SU-DHL-6 (cell line): ENCODE measurements around the gene BOC.

Source experiments
- H2AFZ ChIP-seq: fragments of 200-600 bp; sonication (generic); 2 replicates; pipeline ENCODE4 v1.6.1; 2014; ENCODE audit warnings: low read depth, mild to moderate bottlenecking, moderate library complexity, mixed read lengths, antibody characterized with exemption, low read length; ENCODE audit not compliant: severe bottlenecking
- H3F3A ChIP-seq: fragments of 200-600 bp; shearing (Covaris generic); 2 replicates; pipeline ENCODE4 v1.6.0; 2016; ENCODE audit warnings: antibody characterized with exemption, mild to moderate bottlenecking; ENCODE audit not compliant: insufficient read depth
- H3K27ac ChIP-seq: fragments of 200-600 bp; sonication (generic); 2 replicates; pipeline ENCODE4 v1.5.1; 2016; ENCODE audit warnings: low read depth, mild to moderate bottlenecking, low read length, moderate library complexity, mixed read lengths
- H3K27me3 ChIP-seq: fragments of 200-600 bp; sonication (generic), shearing (Covaris generic); 2 replicates; pipeline ENCODE4 v1.6.0; 2014; ENCODE audit warnings: mild to moderate bottlenecking, low read length
- H3K36me3 ChIP-seq: fragments of 200-600 bp; sonication (generic); 2 replicates; pipeline ENCODE4 v1.6.1; 2014; ENCODE audit warnings: mild to moderate bottlenecking, low read length, mixed read lengths
- H3K4me2 ChIP-seq: fragments of 300-600, 200-600 bp; shearing (Covaris generic), sonication (generic); 2 replicates; pipeline ENCODE4 v1.6.0; 2014; ENCODE audit warnings: low read length, low read depth, mild to moderate bottlenecking; ENCODE audit not compliant: poor library complexity, severe bottlenecking
- H3K4me3 ChIP-seq: fragments of 200-600 bp; sonication (generic); 2 replicates; pipeline ENCODE4 v1.5.1; 2014; ENCODE audit warnings: antibody characterized with exemption, low read length, mild to moderate bottlenecking, mixed read lengths; ENCODE audit not compliant: insufficient read depth, poor library complexity, severe bottlenecking
- H3K79me2 ChIP-seq: fragments of 200-600 bp; sonication (generic); 2 replicates; pipeline ENCODE4 v1.6.1; 2014; ENCODE audit warnings: mild to moderate bottlenecking, low read length, moderate library complexity; ENCODE audit not compliant: insufficient read depth
- H3K9ac ChIP-seq: fragments of 200-600 bp; sonication (generic); 2 replicates; pipeline ENCODE4 v1.7.0; 2014; ENCODE audit warnings: mild to moderate bottlenecking, low read length
- H3K9me2 ChIP-seq: fragments of 200-600 bp; sonication (generic); replicated peaks from 2 replicates; pipeline ENCODE4 v1.6.1; 2014; ENCODE audit warnings: low read length; ENCODE audit not compliant: insufficient read depth
- H3K9me3 ChIP-seq: fragments of 200-600 bp; sonication (generic); 2 replicates; pipeline ENCODE4 v1.6.1; 2014; ENCODE audit warnings: low read length, mixed read lengths; ENCODE audit not compliant: insufficient read depth
- H4K20me1 ChIP-seq: fragments of 200-600 bp; sonication (generic); 2 replicates; pipeline ENCODE4 v1.6.1; 2014; ENCODE audit warnings: low read depth, mild to moderate bottlenecking, antibody characterized with exemption, low read length, moderate library complexity, mixed read lengths
- EZH2phosphoT487 ChIP-seq: fragments of 200-600 bp; sonication (generic), shearing (Covaris generic); conservative IDR thresholded peaks from 2 replicates; pipeline ENCODE4 v1.6.1; 2018; ENCODE audit warnings: mild to moderate bottlenecking, antibody characterized with exemption, low read length, moderate library complexity, mixed read lengths
- TF ChIP-seq, protein P1 (sequence below): fragments of 200-600 bp; sonication (generic); IDR thresholded peaks from one replicate; pipeline ENCODE4 v1.5.1; 2017; ENCODE audit warnings: antibody characterized with exemption, mild to moderate bottlenecking, low read length, moderate library complexity; ENCODE audit not compliant: insufficient read depth, poor library complexity, severe bottlenecking

The BOC gene

DNA sequence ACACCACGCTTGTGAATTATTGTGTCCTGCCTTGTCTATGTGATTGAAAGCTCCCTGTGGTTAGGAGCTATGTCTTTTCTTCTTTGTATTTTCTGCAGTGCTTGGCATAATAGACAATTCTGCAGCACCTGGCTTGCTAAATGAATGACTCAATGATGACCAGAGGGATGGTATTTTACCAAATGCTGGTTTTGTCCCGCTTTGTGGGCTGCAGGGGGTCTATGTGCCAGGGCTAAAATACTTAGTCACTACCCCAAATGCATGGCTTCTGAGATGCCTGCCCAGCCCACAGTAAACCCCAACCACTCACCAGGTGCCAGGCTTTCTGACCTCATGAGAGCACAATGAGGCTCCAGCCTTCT lies 50.9 kb downstream of the BOC start:
- TF ChIP-seq, protein P1, sequence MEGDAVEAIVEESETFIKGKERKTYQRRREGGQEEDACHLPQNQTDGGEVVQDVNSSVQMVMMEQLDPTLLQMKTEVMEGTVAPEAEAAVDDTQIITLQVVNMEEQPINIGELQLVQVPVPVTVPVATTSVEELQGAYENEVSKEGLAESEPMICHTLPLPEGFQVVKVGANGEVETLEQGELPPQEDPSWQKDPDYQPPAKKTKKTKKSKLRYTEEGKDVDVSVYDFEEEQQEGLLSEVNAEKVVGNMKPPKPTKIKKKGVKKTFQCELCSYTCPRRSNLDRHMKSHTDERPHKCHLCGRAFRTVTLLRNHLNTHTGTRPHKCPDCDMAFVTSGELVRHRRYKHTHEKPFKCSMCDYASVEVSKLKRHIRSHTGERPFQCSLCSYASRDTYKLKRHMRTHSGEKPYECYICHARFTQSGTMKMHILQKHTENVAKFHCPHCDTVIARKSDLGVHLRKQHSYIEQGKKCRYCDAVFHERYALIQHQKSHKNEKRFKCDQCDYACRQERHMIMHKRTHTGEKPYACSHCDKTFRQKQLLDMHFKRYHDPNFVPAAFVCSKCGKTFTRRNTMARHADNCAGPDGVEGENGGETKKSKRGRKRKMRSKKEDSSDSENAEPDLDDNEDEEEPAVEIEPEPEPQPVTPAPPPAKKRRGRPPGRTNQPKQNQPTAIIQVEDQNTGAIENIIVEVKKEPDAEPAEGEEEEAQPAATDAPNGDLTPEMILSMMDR: no peak
- no peak for TF ChIP-seq EZH2phosphoT487
- H3K79me2 ChIP-seq: no peaks in the 10 kb centered on the region

DNA sequence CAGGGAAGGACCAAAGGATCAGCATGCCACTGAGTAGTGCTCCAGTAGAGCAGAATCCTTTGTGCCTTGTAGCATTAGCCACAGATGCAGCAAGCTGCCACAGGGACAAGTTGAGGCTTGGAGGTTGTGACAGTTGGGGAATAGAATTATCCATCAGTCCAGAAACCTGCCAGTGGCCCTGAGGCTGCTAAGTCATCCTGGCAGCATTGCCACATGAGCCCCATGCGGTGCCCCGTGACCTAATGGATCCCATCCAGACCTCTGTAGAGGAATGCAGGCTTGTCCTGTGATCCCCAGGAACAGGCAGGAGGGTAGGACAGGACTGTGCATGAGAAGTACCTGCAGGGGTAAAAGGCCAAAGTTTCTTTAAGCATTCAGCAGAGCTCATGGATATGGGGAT lies 51.7 kb downstream of the BOC start:
- no peak overlapping the region for H3K4me2 ChIP-seq
- no peaks in the 10 kb centered on the region for H3K79me2 ChIP-seq
- no peak overlapping the region for H3K9ac ChIP-seq
- no peak overlapping the region for H3K27ac ChIP-seq
- no peak overlapping the region for H3K4me3 ChIP-seq
- TF ChIP-seq, protein P1: no peak
- no peak for TF ChIP-seq EZH2phosphoT487
- no peaks in the 10 kb centered on the region for H3K9me2 ChIP-seq
- no peaks in the 10 kb centered on the region for H3F3A ChIP-seq
- H2AFZ ChIP-seq: no peak overlapping the region
- no peaks in the 10 kb centered on the region for H3K36me3 ChIP-seq
- no peaks in the 10 kb centered on the region for H3K27me3 ChIP-seq
- H4K20me1 ChIP-seq: no peaks in the 10 kb centered on the region
- H3K9me3 ChIP-seq: no peaks in the 10 kb centered on the region

More for the DNA sequence above, 50.9 kb downstream of the BOC start:
- no peaks in the 10 kb centered on the region for H3K9me2 ChIP-seq
- H3K36me3 ChIP-seq: no peaks in the 10 kb centered on the region
- no peak overlapping the region for H3K9ac ChIP-seq
- no peaks in the 10 kb centered on the region for H4K20me1 ChIP-seq
- no peak overlapping the region for H3K4me3 ChIP-seq
- H3K27ac ChIP-seq: no peak overlapping the region
- no peaks in the 10 kb centered on the region for H3F3A ChIP-seq
- no peaks in the 10 kb centered on the region for H3K27me3 ChIP-seq
- no peak overlapping the region for H3K4me2 ChIP-seq
- H2AFZ ChIP-seq: no peak overlapping the region
- no peaks in the 10 kb centered on the region for H3K9me3 ChIP-seq

DNA sequence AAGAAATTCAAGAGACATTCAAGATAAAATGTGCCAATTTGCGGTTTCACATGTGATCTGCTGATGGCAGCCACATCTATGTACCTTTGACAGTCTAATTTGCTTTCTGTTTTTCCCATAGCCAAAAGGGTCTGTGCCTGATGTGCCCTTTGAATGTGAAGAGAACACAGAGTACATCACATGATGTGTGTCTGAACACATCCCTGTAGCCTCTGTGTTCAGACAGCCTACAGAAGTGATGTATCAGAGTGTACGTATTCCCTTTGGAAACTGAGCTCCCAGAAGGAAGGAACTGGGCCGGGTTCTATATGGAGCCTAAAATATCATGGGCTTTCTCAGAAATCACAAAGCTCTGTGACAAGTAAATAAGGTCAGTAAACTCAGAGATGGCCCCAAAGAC lies 52.4 kb downstream of the BOC start:
- no peaks in the 10 kb centered on the region for H3K27me3 ChIP-seq
- H2AFZ ChIP-seq: no peak overlapping the region
- no peaks in the 10 kb centered on the region for H3K79me2 ChIP-seq
- no peaks in the 10 kb centered on the region for H4K20me1 ChIP-seq
- H3K4me2 ChIP-seq: no peak overlapping the region
- H3K4me3 ChIP-seq: no peak overlapping the region
- no peak overlapping the region for H3K9ac ChIP-seq
- no peaks in the 10 kb centered on the region for H3K9me3 ChIP-seq
- TF ChIP-seq, protein P1: no peak
- TF ChIP-seq EZH2phosphoT487: no peak
- H3K27ac ChIP-seq: no peak overlapping the region
- H3K9me2 ChIP-seq: no peaks in the 10 kb centered on the region
- H3K36me3 ChIP-seq: no peaks in the 10 kb centered on the region
- H3F3A ChIP-seq: no peaks in the 10 kb centered on the region
